ENCODE data around the gene TNFRSF13B.
"Not testable (repeated sequence)": the region's sequence is repeated elsewhere in the genome, so short reads cannot be mapped to it uniquely, and the experiment has no call there.

Gene TNFRSF13B

DNA sequence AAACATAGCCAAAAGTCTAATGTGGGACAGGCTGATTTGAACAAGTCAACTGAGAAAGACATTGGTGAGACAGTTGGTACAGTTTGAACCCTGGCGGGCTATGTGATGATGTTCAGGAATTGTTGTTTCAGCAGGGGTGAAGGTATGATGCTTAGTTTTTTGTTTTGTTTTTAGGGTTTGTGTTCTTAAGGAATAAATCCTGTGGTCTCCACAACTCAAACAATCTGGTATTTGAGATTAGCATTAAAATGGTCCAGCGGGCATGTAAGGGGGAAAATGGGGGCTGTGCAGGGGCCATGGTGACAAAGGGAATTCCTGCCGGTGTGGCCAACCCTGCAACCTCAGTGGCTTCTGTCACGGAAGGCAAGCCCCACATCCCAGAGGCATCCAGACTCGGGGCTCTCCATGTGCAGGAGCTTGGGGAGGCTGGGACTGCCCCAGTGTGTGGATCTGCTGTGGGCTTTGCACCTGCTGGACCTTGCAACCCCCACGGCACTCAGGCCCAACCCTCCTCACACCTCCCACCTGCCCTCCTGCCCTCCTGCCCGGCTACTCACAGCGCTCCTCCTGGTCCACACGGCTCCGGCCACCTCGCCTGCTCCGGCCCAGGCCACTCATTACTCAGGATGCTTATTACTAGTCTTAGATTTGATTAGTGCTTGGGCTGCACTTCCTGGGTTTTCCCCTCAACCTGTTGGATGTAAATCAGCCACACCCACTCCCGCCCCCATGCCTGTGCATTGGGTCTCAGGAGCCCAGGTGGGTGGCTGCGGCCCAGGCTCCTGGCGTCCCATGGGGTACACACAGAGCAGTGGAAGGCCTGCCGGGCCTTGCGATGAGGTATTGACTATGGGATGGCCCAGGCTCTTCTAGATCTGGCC, at the start of gene TNFRSF13B:
Gene TNFRSF13B, minus strand, starts transcription at position 661 of the 881 bp plus-strand sequence. Its CDS starts 43 bp downstream, at position 618.
- DNase-seq = no peak

DNA sequence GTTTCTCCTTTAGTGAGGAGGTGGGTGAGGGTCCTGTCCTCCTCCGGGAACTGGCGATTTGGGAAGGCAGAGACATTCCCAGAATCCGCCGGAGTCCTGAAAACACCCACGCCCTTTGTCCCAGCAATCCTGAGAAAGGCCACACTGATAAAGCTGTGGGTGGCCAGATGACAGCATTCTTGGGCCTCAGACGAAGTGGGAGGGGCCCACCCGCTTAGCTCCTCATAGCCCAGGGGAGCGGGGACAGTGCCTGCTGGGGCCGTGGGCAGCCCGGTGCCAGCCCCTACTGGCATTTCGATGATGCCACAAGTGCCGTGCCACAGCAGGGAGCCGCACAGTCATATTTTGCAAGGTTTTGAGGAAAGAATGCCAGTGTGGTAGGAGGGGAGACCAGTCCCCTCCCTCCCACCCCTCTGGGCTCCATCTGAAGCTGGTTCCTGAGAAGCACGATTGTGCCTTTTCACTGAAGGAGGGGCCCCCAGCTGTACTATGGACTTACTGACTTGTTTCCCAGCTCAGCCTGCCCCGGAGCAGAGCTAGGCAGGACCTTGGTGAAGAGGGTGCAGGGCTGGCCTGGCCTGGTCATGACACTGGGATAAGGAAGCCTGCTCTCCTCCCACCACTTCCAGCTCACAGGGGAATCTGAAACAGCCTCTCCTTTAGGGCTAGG, 49.4 kb upstream of the TNFRSF13B start:
- DNase-seq = no peak

- no peak for DNase-seq
Observed at GRCh38 chr17:17020821-17021193, 48.9 kb upstream of the TNFRSF13B start.

- no peak for DNase-seq
Observed at GRCh38 chr17:17019891-17020456, 48.1 kb upstream of the TNFRSF13B start.

GRCh38 chr17:17019430-17019762, 47.5 kb upstream of the TNFRSF13B start:
- no peak for DNase-seq

DNA sequence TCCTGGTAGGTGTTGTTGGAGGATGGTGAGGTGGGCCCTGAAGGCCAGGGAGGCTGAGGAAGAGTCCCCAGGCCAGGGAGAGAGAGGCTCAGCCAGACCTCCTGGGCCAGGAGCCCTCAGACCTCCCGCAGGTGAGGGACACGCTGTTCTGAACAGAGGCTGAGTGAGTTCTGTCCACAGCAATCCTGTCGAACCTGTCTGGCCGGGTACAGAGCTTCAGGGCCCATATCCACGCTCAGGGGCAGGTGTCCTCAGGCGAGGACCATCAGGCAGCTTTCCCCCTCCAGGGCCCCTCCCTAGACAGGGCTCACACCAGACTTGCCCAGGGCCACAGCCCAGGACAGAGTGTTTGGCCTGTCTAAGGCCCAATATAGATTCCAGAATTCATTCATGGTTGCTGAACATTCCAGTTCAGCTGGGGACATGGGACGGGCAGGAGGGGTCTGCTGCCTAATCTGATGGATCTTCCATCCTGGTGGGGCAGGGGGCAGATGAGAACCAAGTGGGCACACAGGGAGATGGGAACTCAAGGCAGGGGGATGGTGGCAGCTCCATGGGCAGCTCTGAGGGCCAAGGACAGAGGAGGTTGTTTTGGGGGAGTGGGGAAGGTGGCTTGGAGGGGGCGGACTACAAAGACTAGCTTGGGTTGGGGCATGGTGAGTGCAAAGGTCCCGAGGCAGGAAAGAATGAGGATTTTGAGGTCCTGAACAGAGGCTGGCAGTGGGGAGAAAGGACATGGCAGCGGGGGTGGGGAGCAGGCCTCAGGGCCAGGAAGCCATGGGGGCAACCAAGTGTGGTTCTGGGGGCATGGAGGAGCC, 46.9 kb upstream of the TNFRSF13B start:
- no peak for DNase-seq

DNA sequence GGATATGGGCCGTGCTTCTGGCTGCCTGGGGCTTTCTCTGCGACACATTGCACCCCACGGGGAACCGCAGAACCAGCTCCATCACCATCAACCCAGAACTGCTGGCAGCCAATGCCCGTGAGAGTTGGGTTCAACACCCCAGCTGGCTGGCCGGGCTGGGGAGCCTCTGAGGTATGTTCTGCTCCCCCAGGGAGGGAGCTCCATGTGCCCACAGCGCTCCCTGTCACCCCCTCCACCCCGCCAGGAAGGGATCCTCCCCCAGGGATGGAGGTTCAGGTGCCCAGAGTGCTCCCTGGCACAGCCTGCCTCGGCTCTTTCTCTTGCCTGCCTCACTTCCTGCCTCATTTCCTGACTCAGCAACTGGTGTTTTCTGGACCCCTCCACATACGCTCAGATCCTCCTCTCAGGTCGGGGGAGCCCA, 46.1 kb upstream of the TNFRSF13B start:
- DNase-seq = no peak

DNA sequence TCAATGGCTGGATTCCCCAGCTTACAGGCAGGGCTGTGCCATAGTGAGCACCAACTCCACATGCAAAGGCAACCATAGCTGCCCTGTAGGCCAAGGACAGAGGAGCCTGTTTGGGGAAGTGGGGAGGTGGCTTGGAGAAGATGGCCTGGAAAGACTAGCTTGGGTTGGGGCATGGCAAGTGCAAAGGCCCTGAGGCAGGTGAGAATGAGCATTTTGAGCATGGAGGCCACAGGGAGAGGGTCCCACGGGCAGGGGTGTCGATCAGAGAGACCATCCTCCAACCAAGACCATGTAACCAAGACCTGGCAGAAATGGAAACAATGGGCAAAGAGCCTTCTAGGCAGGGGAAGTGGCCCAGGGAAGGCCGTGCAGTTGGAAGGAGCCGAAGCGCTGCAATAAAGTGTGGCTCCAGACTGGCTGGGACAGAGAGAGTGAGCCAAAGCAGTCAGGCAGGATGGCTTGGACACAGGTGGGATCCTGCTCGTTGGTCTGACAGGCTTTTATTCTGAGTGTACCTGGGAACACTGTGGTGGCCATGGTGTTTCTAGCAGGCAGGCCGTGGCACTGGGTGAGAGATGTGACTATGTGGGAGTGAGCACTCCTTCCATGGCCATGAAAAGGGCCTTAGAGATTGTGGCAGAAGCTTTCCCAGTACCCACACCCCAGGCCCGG, 45.6 kb upstream of the TNFRSF13B start:
- DNase-seq = no peak

- DNase-seq = peak; percentile 57
Observed at GRCh38 chr17:17016199-17017197, 44.6 kb upstream of the TNFRSF13B start.

DNA sequence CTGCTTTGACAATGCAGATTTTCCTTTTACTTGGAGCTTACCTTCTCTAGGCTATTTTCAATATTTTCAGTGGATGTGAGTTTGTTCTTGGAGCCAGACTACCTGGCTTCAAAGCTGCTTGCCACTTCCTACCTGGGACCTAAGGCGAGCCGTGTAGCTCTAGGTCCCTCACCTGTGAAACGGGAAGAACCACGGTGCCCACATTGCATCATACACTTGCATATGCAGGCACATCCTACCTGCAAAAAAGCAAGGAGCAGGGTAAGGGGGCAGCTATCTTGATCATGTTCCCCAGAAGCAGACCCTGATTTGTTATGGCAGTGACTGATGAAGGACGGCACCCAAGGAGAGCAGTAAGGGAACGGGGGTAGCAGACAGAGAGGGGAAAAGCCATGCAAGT, 43.3 kb upstream of the TNFRSF13B start:
- no peak for DNase-seq

- DNase-seq = not testable (repeated sequence)
Observed at GRCh38 chr17:17014748-17015124, 42.8 kb upstream of the TNFRSF13B start.

GRCh38 chr17:17013828-17014747, 42.2 kb upstream of the TNFRSF13B start:
- DNase-seq = not testable (repeated sequence)

- not testable (repeated sequence) for DNase-seq
Observed at GRCh38 chr17:17011043-17011907, 39.4 kb upstream of the TNFRSF13B start.

DNA sequence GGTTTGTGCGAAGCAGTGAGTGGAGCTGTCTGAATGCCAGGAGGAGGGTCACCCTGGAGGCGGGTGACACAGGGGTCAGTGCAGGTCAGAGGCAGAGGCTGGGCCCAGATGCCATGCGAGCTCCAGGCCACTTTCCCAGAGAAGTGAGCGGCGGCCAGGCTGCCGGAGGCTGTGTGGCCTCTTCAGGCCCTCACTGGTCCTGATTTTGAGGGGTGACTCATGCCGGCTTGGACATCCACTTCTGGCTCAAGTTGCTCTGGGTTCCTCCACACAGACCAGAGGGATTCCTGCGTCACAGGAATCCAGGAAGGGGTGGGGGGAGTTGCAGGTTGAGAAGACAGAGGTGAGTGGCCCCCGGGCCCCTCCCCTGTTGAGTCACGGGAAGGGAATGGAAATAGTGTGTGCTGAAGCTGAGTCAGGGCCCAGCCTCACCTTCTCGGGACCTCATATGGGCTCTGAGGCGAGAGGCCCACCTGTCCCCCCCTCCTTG, 38.7 kb upstream of the TNFRSF13B start:
- DNase-seq = not testable (repeated sequence)

GRCh38 chr17:17009972-17010371, 38.1 kb upstream of the TNFRSF13B start:
- DNase-seq = not testable (repeated sequence)

DNA sequence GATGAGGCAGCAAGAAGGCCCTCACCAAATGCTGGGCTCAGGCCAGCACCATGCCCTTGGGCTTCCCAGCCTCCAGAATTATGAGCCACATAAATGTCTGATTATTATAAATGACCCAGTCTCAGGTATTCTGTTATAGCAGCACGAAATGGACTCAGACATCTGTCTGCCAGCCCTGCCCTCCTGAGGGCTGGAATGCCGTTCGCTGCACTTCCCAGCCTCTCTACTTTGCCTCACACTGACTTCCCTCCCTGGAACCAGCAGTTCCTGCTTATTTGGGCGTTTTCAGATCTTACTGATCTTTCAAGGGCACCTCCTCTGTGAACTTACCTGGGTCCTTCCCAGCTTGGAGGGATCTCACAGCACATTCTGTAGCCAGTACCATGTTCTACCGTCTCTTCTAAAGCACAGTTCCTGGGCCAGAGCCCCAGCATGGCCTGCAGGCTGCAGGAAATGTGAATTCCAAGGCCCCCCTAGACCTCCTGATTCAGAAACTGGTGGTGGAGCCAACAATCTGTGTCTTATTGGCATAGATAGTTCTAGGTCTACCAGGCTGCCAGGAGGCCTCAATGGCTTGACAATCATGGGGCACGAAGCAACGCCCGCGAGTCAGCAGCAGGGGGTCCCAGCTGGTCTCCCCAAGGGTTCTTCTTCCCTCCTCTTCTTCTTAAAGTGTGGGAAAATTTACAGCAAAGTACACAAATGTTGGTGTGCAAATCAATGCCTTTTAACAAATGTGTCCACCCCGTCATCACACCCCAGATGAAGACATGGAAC, 36.9 kb upstream of the TNFRSF13B start:
- DNase-seq = not testable (repeated sequence)

- not testable (repeated sequence) for DNase-seq
Observed at GRCh38 chr17:17007891-17008290, 36.0 kb upstream of the TNFRSF13B start.
